Pulmonary artery endothelial cell (primary cell): ENCODE data around the gene TMCO2. TPM values are rescaled to one million over a fixed set of nuclear protein-coding genes. Genes with fewer than 3 reads are reported as not detected.
A peak's percentile ranks its signal among the peaks of the same experiment; 100 is the strongest.
"Not testable (repeated sequence)": the region's sequence is repeated elsewhere in the genome, so short reads cannot be mapped to it uniquely, and the experiment has no call there.

Experiments used
- DNase-seq: peaks from one replicate; pipeline ENCODE4 v3.0.0-alpha.2; 2011; ENCODE audit warnings: low read depth, low spot score
- total RNA-seq: library from RNA; depleted of rRNA; stranded (reverse); fragments of >200 nt; gene quantifications from 2 replicates; pipeline ENCODE4 v1.2.3, GENCODE V29; 2014

Gene TMCO2
- total RNA-seq: not detected in 2 replicates

- no peak for DNase-seq
Observed at GRCh38 chr1:40247655-40248054, at the start of gene TMCO2. TMCO2 (plus strand) TSS chr1:40247937; CDS start chr1:40247994, 57 bp downstream.

- no peak for DNase-seq
Observed at GRCh38 chr1:40199126-40199525, 48.6 kb upstream of the TMCO2 start.

GRCh38 chr1:40204856-40205255 lies 42.9 kb upstream of the TMCO2 start:
- no peak for DNase-seq

- no peak for DNase-seq
Observed at GRCh38 chr1:40210511-40211204, 37.1 kb upstream of the TMCO2 start.

DNA sequence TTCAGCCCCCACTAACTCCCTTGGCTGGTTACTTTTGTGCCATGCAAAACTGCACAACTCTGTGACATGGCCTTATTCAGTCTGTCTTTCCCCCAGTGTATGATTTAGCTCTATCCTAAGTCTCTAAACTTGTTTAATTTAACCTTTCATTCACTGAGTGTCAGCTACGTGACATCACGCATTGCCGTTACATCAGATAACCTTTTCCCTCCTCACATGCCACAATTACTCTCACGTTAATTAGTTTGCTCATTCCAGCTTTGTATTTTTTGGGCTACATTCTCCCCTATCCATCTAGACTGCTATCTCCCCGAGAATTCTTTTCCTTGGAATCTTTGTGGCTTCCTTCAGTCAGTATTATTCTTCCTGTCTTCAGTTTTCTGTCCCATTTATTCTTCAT lies 29.4 kb upstream of the TMCO2 start:
- DNase-seq: no peak

DNA sequence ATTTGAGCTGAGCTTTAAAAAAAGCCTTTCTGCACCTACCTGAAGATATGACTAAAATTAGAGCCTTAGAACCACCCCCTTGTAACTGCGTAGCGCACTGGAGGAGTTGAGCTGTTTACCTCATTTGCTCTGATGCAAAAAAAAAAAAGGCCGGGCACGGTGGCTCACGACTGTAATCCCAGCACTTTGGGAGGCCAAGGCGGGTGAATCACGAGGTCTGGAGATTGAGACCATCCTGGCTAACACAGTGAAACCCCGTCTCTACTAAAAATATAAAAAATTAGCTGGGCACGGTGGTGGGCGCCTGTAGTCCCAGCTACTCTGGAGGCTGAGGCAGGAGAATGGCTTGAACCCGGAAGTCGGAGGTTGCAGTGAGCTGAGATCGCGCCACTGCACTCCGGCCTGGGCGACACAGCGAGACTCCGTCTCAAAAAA lies 26.2 kb upstream of the TMCO2 start:
- DNase-seq: not testable (repeated sequence)

GRCh38 chr1:40221977-40222772 lies 25.6 kb upstream of the TMCO2 start:
- DNase-seq: no peak

GRCh38 chr1:40224040-40224439 lies 23.7 kb upstream of the TMCO2 start:
- DNase-seq: no peak

GRCh38 chr1:40226192-40226591 lies 21.5 kb upstream of the TMCO2 start:
- DNase-seq: no peak

DNA sequence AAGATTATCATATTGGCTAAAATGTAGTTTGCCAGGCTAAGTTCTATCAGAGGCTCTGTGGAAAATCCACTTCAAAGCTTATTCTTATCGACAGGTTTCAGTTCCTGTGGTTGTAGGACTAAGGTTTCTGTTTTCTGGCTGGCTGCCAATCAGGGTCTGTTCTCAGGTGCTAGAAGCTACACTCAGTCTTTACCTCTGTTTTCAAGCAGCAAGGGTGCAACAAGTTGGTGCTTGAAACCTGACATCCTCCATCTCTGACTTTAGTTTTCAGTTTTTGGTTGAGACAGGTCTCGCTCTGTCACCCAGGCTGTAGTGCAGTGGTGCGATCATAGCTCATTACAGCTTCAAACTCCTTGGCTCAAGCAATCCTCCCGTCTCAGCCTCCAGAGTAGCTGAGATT lies 15.3 kb upstream of the TMCO2 start:
- no peak for DNase-seq

DNA sequence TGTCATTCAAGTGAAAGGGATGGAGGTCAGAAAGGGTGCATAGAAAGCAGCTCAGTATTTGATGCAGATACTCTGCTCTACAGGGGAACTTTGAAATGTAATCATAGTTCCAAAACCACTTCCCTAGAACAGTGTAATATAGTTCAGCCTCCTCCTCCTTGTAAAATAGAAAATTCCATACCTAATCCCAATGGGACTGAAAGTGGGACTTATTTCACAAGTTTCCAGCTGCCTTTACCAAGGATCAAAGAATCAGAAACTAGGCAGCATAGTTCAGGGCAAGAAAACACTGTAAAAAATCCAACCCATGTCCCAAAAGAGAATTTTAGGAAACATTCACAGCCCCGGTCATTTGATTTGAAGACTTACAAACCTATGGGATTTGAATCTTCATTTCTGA lies 8.1 kb upstream of the TMCO2 start:
- DNase-seq: no peak

GRCh38 chr1:40240390-40240789 lies 7.3 kb upstream of the TMCO2 start:
- no peak for DNase-seq

DNA sequence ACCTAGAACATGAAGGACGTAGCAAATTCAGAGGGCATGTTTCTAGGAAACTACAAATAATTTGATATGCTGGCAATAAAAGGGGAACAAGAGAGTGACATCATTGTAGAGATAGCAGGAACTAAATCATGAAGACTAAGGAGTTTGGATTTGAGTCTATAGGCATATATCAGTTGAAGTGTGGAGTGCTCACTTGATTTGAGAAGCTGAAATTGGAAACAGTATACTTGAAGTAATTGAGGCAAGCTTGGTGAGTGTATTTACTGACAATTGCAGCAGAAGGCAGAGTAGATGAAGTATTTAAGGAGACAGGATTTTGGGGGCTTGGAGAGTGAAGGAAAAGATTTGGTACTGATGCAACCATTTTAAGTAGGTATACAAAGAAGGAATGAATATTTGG lies 6.4 kb upstream of the TMCO2 start:
- no peak for DNase-seq

DNA sequence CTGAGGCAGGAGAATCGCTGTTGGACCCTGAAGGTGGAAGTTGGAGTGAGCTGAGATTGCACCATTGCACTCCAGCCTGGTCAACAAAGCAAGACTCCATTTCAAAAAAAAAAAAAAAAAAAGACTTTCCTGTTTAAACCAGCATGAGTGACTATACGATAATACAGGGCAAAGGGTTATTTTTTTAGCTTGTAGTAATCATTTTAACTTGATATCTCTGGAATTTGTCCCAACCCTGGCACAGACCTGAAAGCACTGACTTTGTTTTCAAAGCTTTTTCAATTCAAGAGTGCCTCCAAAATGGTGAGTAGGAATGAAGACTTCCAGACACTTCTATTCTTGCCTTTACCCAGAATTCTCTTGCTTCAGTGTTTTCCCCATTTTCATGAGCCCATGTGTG lies 4.4 kb upstream of the TMCO2 start:
- peak; percentile 57 for DNase-seq

DNA sequence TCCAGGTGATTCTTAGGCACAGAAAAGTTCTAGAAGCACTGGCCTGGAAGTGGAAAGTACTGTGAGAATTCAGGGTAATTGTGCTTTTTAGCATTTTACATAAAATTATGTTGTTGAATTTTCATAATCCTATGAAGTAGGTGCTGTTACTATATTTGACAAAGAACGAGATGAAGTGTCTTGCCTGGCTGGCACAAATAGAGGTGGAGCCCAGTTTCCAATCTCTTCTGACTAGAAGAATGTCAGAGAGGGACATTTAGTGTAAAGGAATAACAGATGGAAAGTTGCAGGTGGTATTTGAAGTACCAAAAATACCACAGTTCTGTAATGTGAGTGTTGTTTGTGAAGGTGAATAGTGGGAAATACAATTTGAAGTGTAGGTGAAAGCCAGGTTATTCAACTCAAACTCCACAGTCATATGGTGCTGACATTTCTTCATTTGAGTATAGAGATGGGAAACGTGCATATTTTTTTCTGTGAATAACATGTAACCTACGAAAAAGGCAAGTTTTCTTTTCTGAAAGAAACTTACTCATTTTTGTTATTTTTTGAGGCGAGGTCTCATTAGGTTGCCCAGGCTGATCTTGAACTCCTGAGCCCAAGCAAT lies 3.5 kb upstream of the TMCO2 start:
- DNase-seq: no peak

GRCh38 chr1:40245686-40246085 lies 2.1 kb upstream of the TMCO2 start:
- DNase-seq: no peak

DNA sequence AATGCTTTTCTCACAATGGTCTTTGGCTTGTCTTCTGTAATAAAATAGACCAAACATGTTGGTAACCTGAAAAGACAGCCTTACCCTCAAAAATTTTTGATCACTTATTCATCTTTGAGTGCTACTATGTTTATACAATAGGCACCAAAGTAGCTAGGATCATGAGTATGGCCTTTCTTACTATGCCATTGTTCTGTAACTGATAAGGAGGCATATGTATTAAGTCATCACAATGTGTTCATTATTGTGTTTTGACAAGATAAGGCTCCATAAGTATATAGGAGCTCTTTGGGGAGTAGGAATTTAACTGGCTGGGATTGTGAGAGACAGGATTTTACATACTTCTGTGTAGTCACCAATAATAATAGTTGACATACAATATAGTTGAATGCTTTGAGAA lies 675 bp downstream of the TMCO2 start:
- DNase-seq: peak; percentile 76

GRCh38 chr1:40251456-40251855 lies 3.7 kb downstream of the TMCO2 start:
- no peak for DNase-seq

GRCh38 chr1:40252601-40253000 lies 4.9 kb downstream of the TMCO2 start:
- no peak for DNase-seq

DNA sequence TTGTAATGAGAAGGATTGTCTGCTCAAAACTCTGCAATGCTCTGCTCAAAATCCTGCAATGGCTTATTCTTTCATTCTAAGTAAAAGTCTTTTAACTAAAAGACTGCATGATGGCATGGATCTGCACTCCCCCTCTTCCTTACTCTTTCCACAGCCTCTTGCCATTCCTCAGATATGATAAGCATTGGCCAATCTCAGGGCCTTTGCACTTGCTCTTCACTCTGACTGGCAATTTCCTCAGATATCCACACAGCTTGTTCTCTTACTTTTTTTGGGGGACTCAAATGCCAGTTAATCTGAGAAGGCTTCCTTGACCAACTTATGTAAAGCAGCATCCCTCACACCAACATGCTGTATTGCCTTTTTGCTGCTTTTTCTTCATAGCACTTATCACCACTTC lies 7.5 kb downstream of the TMCO2 start:
- no peak for DNase-seq

DNA sequence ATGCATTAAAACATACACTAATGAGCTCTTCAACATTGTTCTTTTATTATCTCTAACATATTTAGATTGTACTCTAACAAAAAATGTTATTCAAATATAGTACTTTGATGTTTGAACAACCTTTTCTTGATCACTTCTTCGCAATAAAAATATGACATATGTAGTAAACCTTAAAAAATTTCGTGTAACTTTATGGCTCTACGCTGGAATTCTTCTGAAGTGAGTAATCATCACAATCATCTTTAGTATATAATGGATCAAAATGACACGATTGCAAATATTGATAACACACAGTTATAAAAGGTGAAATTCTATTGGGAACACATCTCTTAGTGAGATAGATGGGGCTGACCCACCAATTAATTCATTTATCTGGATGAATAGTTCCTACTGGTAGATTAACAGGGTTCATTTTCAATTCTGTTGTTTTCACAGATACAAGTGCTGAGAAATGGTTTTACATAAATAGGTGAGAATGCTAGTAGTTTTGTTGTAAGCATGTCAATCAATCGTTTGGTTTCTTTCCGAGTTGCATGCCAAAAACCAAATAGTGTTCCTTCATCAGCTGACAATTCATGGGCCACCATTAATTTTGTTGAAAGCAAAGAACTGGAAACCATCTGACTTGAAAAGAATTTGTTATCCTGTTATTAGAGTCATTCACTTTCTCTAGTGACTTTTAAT lies 8.8 kb downstream of the TMCO2 start:
- no peak for DNase-seq

- no peak for DNase-seq
Observed at GRCh38 chr1:40257313-40257687, 9.6 kb downstream of the TMCO2 start.
